ENCODE measurements around the gene ALG1.
A peak's percentile ranks its signal among the peaks of the same experiment; 100 is the strongest.
"Not testable (repeated sequence)": the region's sequence is repeated elsewhere in the genome, so short reads cannot be mapped to it uniquely, and the experiment has no call there.

ALG1 gene

GRCh38 chr16:5045499-5046115 lies 26.0 kb upstream of the ALG1 start:
- DNase-seq: no peak

- no peak for DNase-seq
Measured at GRCh38 chr16:5046914-5047313, 24.7 kb upstream of the ALG1 start.

- DNase-seq: no peak
Measured at GRCh38 chr16:5054876-5055865, 16.5 kb upstream of the ALG1 start.

- DNase-seq: peak; percentile 17 to 33
Measured at GRCh38 chr16:5056352-5056751, 15.3 kb upstream of the ALG1 start.

GRCh38 chr16:5058476-5058875 lies 13.2 kb upstream of the ALG1 start:
- no peak for DNase-seq

GRCh38 chr16:5059386-5060072 lies 12.1 kb upstream of the ALG1 start:
- no peak for DNase-seq

GRCh38 chr16:5060073-5060641 lies 11.5 kb upstream of the ALG1 start:
- DNase-seq: no peak

GRCh38 chr16:5062051-5062450 lies 9.6 kb upstream of the ALG1 start:
- no peak for DNase-seq

- peak in 1 of 2 experiments; percentile 15 for DNase-seq
Measured at GRCh38 chr16:5062790-5063765, 8.6 kb upstream of the ALG1 start.

GRCh38 chr16:5064915-5065314 lies 6.7 kb upstream of the ALG1 start:
- no peak for DNase-seq

- no peak for DNase-seq
Measured at GRCh38 chr16:5065326-5065725, 6.3 kb upstream of the ALG1 start.

GRCh38 chr16:5065813-5066212 lies 5.8 kb upstream of the ALG1 start, which contains the start of gene C16orf89:
C16orf89 (minus strand) TSS chr16:5065956; CDS start chr16:5065908, 48 bp downstream.
- no peak for DNase-seq

GRCh38 chr16:5066511-5066910 lies 5.1 kb upstream of the ALG1 start:
- DNase-seq: no peak

- DNase-seq: no peak
Measured at GRCh38 chr16:5069048-5069447, 2.6 kb upstream of the ALG1 start.

GRCh38 chr16:5069854-5070253 lies 1.8 kb upstream of the ALG1 start:
- no peak for DNase-seq

- no peak for DNase-seq
Measured at GRCh38 chr16:5070431-5071186, 1.0 kb upstream of the ALG1 start.

GRCh38 chr16:5071341-5071680 lies 332 bp upstream of the ALG1 start:
- DNase-seq: no peak

- no peak for DNase-seq
Measured at GRCh38 chr16:5072334-5073278, 963 bp downstream of the ALG1 start.

GRCh38 chr16:5073279-5073629 lies 1.6 kb downstream of the ALG1 start:
- DNase-seq: no peak

- not testable (repeated sequence) for DNase-seq
Measured at GRCh38 chr16:5073771-5074170, 2.1 kb downstream of the ALG1 start.
